SK-N-MC (cell line): Measurements from ENCODE around the gene SH3GLB2.

Experiments used
- EZH2 ChIP-seq: fragments of 200-600 bp; sonication (generic); IDR thresholded peaks from one replicate; pipeline ENCODE4 v1.6.1; 2017; ENCODE audit warnings: antibody characterized with exemption
- FOXP2 ChIP-seq: optimal IDR thresholded peaks from 2 replicates; pipeline ENCODE3; 2011; ENCODE audit warnings: mild to moderate bottlenecking, moderate library complexity; ENCODE audit not compliant: insufficient read depth; ENCODE audit errors: extremely low read length, control extremely low read depth
- POLR2AphosphoS5 ChIP-seq: IDR thresholded peaks from 2 replicates; pipeline ENCODE4 v1.6.1; 2012; ENCODE audit warnings: mild to moderate bottlenecking, low read depth, low read length, borderline replicate concordance

DNA sequence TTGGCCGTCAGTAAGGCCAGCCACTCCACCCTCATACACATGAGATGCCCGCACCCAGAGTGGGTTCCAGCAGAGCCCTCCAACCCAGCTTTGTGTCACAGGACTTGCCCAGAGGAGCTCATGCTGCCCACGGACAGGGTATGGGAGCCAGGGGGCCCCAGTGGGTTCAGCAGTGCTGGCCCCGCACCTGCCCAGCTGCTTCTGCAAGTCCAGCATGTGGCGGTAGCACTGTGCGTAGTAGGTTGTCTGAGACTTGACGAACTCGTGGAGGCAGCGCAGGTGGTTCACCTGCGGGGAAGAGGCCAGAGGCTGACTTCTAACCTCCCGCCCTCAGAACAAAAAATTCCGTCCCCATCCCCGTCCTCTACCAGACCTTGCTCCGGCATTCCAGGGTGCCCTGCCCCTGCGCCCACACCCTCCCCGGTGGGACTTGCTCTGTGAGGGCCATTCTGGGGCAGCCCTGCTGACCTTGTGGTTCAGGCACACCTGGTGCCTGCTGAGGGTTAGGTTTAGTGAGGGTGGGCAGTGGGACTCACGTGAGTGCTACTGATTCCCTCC is 18.5 kb downstream of the SH3GLB2 start:
- TF ChIP-seq POLR2AphosphoS5 (no peak), FOXP2 (no peak), EZH2 (no peak)
